Retinal pigment epithelial cell (primary cell): ENCODE data around the gene ORC1.

Experiments
- DNase-seq: peaks from one replicate; pipeline ENCODE4 v3.0.0-alpha.2; 2010; ENCODE audit warnings: low read depth
- H3K4me3 ChIP-seq: 2 replicates; pipeline ENCODE4 v1.5.1; 2011; ENCODE audit warnings: mild to moderate bottlenecking, low read length, control low read depth, moderate library complexity
- CTCF ChIP-seq: conservative IDR thresholded peaks from 2 replicates; pipeline ENCODE4 v1.5.1; 2011; ENCODE audit warnings: low read depth, low read length, control low read depth, inconsistent platforms

The ORC1 gene

DNA sequence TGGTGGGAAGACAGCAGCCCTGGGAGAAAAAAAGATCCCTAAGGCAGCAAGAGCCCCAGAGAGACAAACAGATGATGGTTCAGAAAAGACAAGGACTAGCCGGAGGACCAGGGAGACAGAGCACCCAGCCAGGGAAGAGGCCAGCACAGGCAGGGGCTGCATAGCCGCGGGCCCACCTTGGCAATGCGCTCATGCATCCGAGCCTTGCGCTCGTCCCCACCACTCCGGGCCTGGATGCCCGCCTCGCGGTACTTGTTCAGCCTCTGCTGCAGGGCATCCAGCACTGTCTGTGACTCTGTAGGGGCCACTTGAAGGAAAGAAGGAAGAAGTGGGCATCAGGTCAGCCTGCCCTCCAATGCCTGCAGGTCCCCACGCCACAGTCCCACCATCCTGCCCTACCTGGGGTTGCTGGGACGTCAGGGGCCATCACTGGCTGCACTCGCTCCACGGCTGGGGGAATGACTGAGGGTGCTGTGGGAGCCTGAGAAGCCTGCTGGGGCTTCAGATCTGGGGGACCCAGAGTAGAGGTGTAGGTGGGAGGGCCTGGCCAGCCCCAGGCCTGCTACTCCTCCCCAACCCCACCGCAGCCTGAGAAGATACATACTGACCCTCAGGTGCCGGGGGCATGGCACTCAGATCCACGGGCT is 45.2 kb downstream of the ORC1 start:
- TF ChIP-seq CTCF = no peak
- no peak overlapping the region for H3K4me3 ChIP-seq
- DNase-seq = no peak

DNA sequence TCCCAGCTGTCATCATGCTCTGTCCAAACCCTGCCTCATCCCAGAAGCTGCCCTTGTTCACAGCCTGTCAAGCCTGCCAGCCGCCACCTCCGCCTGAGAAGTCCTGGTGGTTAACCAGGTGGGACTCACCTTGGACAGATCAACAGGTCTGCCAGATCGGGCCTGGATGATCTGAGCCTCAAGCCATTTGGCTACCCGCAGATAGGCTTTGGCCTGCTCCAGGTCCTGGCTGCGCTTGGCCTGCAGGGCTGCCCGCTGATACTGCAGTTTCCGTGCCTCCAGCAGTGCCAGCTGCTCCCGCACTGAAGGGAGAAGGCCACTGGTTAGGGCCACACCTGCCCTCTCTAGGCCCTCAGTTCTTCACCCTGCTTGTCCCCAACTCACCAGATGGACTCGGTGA is 46.8 kb downstream of the ORC1 start:
- no peak for DNase-seq
- TF ChIP-seq CTCF = no peak
- H3K4me3 ChIP-seq = no peak overlapping the region

DNA sequence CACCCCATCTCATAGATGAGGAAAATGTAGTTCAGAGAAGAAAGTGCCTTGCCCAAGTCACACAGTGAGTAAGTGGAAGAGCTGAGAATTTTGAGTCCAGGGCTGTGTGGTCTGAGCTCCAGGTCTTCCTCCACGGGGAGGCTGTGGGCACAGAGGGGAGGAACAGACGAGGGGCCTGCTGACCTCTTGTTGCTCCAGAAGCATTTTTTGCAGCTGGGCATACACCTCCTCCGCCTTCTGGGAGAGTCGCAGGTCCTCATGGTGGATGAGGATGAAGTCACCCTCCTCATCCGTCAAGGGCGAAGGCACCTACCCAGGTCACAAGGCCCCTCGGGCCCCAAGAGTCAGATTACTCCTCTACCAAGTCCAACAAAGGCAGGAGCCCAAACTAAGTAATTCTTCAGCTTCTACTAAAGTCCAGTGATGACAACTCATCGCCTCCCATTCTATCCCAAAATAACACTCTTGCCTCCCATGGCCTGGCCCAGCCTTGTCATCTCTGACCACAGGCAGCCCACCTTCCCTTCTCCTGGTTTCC is 47.3 kb downstream of the ORC1 start:
- no peak overlapping the region for H3K4me3 ChIP-seq
- TF ChIP-seq CTCF = no peak
- no peak for DNase-seq

DNA sequence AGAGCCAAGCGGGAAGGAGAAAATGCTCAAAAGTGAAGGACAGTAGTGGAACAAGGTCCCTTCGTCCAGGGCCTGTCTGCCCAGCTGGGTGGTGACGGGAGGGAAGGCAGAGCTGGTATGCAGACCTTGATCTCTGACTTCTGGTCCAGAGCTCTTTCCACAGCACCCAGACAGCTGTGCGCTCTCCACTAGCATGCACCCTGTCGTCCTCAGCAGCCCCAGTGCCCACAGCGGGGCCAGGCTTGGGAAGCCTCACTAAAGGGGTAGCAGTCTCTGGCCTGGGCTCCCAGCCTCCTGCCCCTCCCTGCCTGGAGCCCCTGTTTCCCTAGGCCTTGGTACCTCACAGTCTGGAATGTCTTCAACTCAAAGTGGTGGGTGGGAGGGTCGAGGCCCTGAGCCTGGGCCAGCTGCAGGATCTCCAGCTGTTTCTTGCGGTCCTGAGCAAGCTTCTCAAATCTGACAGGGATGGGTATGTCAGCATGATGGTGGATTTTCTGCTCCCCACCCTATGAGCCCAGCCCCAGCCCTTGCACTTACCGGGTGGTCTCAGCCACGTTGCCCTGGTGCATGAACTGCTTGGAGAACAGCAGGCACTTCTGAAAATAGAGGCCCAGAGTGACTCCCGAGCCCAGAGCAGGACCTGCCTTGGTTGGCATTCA is 48.2 kb downstream of the ORC1 start:
- no peak for TF ChIP-seq CTCF
- H3K4me3 ChIP-seq = no peak overlapping the region
- DNase-seq = no peak

DNA sequence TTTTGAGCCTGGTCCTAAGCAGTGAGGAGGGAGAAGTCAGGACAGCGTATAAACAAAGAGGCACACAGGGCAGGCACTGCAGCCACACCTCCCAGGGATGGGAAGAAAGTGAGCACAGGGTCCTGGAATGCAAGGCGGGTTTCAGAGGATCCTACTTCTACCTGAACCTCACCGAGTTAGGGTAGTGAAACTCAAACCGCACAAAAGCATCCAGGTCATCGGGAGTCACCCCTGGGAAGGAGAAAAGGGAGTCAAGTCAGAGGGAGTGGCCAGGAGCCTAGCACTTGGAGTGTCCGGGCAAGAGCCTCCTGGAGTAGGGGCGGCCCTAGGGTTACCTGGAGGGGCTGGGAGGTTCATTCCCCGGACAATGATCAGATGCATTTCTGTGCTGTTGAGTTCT is 48.8 kb downstream of the ORC1 start:
- no peak overlapping the region for H3K4me3 ChIP-seq
- DNase-seq = no peak
- no peak for TF ChIP-seq CTCF

DNA sequence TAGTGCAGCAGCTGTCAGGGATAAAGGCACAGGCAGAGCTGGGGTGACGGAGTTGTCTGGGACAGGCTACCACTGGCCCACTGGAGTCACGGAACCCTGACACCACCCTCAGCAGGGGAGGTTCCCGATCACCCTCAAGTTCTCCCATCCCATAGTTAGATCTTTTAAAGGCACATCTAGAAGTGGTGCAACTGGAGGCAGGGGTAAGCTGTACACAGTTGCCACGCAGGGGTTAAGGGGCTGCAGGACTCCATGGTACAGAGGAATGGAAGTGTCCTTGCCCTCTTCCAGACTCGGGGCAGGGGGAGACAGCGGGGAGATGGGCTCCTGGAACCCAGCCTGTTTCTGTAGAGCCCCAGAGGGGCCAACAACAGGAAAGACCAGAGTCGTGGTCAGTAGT is 51.5 kb downstream of the ORC1 start:
- no peak overlapping the region for H3K4me3 ChIP-seq
- no peak for TF ChIP-seq CTCF
- DNase-seq = no peak

DNA sequence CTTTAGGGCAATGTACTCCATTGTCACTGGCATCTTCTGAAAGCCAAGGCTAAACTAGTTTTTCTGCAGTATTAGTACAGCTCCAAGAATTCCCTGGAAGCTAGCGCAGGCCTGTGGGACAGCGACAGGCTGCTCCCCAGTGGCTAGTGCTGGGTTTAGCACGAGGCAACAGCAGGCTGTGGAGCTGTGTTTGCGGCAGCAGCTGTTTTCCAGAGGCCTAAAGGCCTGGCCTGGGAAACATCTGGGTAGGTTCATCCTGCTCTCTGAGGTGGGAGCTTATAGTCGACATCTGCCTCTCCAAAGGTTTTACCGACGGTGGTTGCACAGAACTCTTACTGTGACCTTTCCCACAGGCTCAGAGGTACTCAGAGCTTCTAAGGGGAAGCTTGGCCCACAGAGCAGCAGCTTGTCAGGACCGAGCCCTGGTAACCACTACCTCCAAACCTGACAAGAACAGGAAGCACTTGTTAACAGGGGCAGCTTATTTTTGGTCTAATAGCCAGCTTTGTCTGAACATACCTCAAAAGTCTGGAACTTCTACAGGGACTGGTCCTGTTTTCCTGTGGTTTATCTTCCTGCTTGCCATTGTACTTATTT is 55.4 kb downstream of the ORC1 start:
- H3K4me3 ChIP-seq = no peak overlapping the region
- DNase-seq = no peak
- peak; percentile 52 for TF ChIP-seq CTCF
